OCI-LY1 (cell line): Measurements from ENCODE around the gene CFAP44.

Source experiments
- H2AFZ ChIP-seq: fragments of 200-600 bp; sonication (generic), shearing (Covaris generic); 2 replicates; pipeline ENCODE4 v1.6.0; 2014; ENCODE audit warnings: antibody characterized with exemption, mild to moderate bottlenecking, low read length
- H3F3A ChIP-seq: fragments of 200-600 bp; sonication (generic), shearing (Covaris generic); 2 replicates; pipeline ENCODE4 v1.6.0; 2014; ENCODE audit warnings: mild to moderate bottlenecking, antibody characterized with exemption, low read length, moderate library complexity; ENCODE audit not compliant: insufficient read depth
- H3K27ac ChIP-seq: fragments of 200-600 bp; sonication (generic); 2 replicates; pipeline ENCODE4 v1.5.1; 2014; ENCODE audit warnings: low read length, mixed run types, mild to moderate bottlenecking, low read depth; ENCODE audit not compliant: poor library complexity, severe bottlenecking
- H3K27me3 ChIP-seq: fragments of 200-600 bp; sonication (generic); 2 replicates; pipeline ENCODE4 v1.6.0; 2014; ENCODE audit warnings: antibody characterized with exemption, mild to moderate bottlenecking, low read length, moderate library complexity; ENCODE audit not compliant: insufficient read depth
- H3K36me3 ChIP-seq: fragments of 200-600 bp; sonication (generic); 2 replicates; pipeline ENCODE4 v1.6.1; 2014; ENCODE audit warnings: mild to moderate bottlenecking, antibody characterized with exemption, low read length, moderate library complexity, mixed read lengths; ENCODE audit not compliant: insufficient read depth
- H3K4me1 ChIP-seq: fragments of 200-600 bp; sonication (generic); 2 replicates; pipeline ENCODE4 v1.5.1; 2014; ENCODE audit warnings: mild to moderate bottlenecking, low read length, moderate library complexity; ENCODE audit not compliant: insufficient read depth, severe bottlenecking
- H3K4me2 ChIP-seq: fragments of 200-600 bp; sonication (generic), shearing (Covaris generic); 2 replicates; pipeline ENCODE4 v1.6.1; 2014; ENCODE audit warnings: low read length
- H3K4me3 ChIP-seq: fragments of 200-600 bp; sonication (generic); 2 replicates; pipeline ENCODE4 v1.5.1; 2014; ENCODE audit warnings: low read length, low read depth, mild to moderate bottlenecking, mixed read lengths; ENCODE audit not compliant: poor library complexity, severe bottlenecking
- H3K79me2 ChIP-seq: fragments of 200-600 bp; shearing (Covaris generic); 2 replicates; pipeline ENCODE4 v1.6.1; 2016; ENCODE audit warnings: mixed run types, low read length, mixed read lengths; ENCODE audit not compliant: insufficient read depth
- H3K9ac ChIP-seq: fragments of 200-600 bp; sonication (generic), shearing (Covaris generic); 2 replicates; pipeline ENCODE4 v1.6.1; 2014; ENCODE audit warnings: mild to moderate bottlenecking, low read length, mixed read lengths
- H3K9me2 ChIP-seq: fragments of 200-600 bp; sonication (generic), shearing (Covaris generic); 2 replicates; pipeline ENCODE4 v1.6.1; 2014; ENCODE audit warnings: low read depth, mild to moderate bottlenecking, low read length, mixed read lengths
- H3K9me3 ChIP-seq: fragments of 200-600 bp; shearing (Covaris generic); 2 replicates; pipeline ENCODE4 v1.6.1; 2014; ENCODE audit warnings: low read length, mixed read lengths
- H4K20me1 ChIP-seq: fragments of 200-600 bp; sonication (generic), shearing (Covaris generic); 2 replicates; pipeline ENCODE4 v1.6.0; 2016; ENCODE audit warnings: mild to moderate bottlenecking, low read length; ENCODE audit not compliant: insufficient read depth
- CTCF ChIP-seq: fragments of 200-600 bp; sonication (generic), shearing (Covaris generic); IDR thresholded peaks from 2 replicates; pipeline ENCODE4 v1.5.1; 2017; ENCODE audit warnings: mild to moderate bottlenecking, antibody characterized with exemption, low read length, moderate library complexity, mixed read lengths
- EZH2 ChIP-seq: fragments of 200-600 bp; sonication (generic), shearing (Covaris generic); IDR thresholded peaks from 2 replicates; pipeline ENCODE4 v1.8.0; 2017; ENCODE audit warnings: borderline replicate concordance, mixed run types, mild to moderate bottlenecking, antibody characterized with exemption, low read length, moderate library complexity, mixed read lengths

Gene CFAP44

GRCh38 chr3:113423699-113424098 lies 17.6 kb downstream of the CFAP44 start:
- Histone ChIP-seq H3K4me2 (no peak overlapping the region), H3K36me3 (peaks cover 35% of the 10 kb centered on the region), H2AFZ (no peak overlapping the region), H3K9me3 (peaks cover 11% of the 10 kb centered on the region; the same call in 1 of the 2 replicates), H3K27ac (no peak overlapping the region), H3K4me3 (no peak overlapping the region), H3K4me1 (no peaks in the 10 kb centered on the region), H3K9me2 (no peaks in the 10 kb centered on the region), H3K9ac (no peak overlapping the region), H4K20me1 (no peaks in the 10 kb centered on the region), H3F3A (0 out of 2 replicates have a peak, but pooled peaks cover 2% of the 10 kb centered on the region), H3K27me3 (no peaks in the 10 kb centered on the region), H3K79me2 (no peaks in the 10 kb centered on the region)
- no peak for TF ChIP-seq CTCF
- no peak for TF ChIP-seq EZH2

DNA sequence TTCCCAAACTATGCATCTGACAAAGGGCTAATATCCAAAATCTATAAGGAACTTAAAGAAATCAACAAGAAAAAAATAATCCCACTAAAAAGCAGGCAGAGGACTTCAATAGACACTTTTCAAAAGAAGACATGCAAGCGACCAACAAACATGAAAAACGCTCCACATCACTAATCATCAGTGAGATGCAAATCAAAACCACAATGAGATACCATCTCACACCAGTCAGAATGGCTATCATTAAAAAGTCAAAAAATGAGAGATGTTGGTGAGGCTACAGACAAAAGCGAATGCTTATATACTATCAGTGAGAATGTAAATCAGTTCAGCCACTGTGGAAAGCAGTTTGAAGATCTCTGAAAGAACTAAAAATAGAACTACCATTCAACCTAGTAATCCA lies 20.2 kb downstream of the CFAP44 start:
- Histone ChIP-seq H4K20me1 (no peaks in the 10 kb centered on the region), H3K4me3 (no peak overlapping the region), H3K4me1 (no peaks in the 10 kb centered on the region), H3K27ac (no peak overlapping the region), H3K9ac (no peak overlapping the region), H3K36me3 (peaks cover 21% of the 10 kb centered on the region), H3F3A (no peaks in the 10 kb centered on the region), H3K9me2 (no peaks in the 10 kb centered on the region), H3K27me3 (no peaks in the 10 kb centered on the region), H3K9me3 (peaks cover 4% of the 10 kb centered on the region; the same call in 1 of the 2 replicates), H3K79me2 (no peaks in the 10 kb centered on the region), H3K4me2 (no peak overlapping the region), H2AFZ (no peak overlapping the region)
- no peak for TF ChIP-seq CTCF
- no peak for TF ChIP-seq EZH2

- no peaks in the 10 kb centered on the region for H3K36me3 ChIP-seq
- no peaks in the 10 kb centered on the region for H3K27me3 ChIP-seq
- H3K4me1 ChIP-seq, result no peaks in the 10 kb centered on the region
- H2AFZ ChIP-seq, result no peak overlapping the region
- no peaks in the 10 kb centered on the region for H3F3A ChIP-seq
- H3K4me2 ChIP-seq, result no peak overlapping the region
- no peaks in the 10 kb centered on the region for H4K20me1 ChIP-seq
- H3K79me2 ChIP-seq, result no peaks in the 10 kb centered on the region
- H3K9me3 ChIP-seq, result no peaks in the 10 kb centered on the region
- H3K4me3 ChIP-seq, result no peak overlapping the region
- no peak overlapping the region for H3K9ac ChIP-seq
- TF ChIP-seq EZH2, result no peak
- TF ChIP-seq CTCF, result no peak
- H3K9me2 ChIP-seq, result no peaks in the 10 kb centered on the region
- H3K27ac ChIP-seq, result no peak overlapping the region
Observed at GRCh38 chr3:113409676-113410075, 31.6 kb downstream of the CFAP44 start.
